NB4 (cell line): ENCODE results near the gene TGFA.

Experiments
- DNase-seq: peaks from one replicate; pipeline ENCODE4 v3.0.0; 2010; ENCODE audit warnings: low read depth
- H3K4me3 ChIP-seq: one replicate; pipeline ENCODE4 v1.5.1; 2011; ENCODE audit warnings: mild to moderate bottlenecking, low read depth, low read length, moderate library complexity
- CTCF ChIP-seq: IDR thresholded peaks from one replicate; pipeline ENCODE4 v1.5.1; 2012; ENCODE audit warnings: low read depth, low read length
- MYC ChIP-seq: IDR thresholded peaks from 2 replicates; pipeline ENCODE4 v1.6.1; 2011; ENCODE audit warnings: low read depth, low read length
- POLR2A ChIP-seq: IDR thresholded peaks from 2 replicates; pipeline ENCODE4 v1.6.1; 2011; ENCODE audit warnings: mild to moderate bottlenecking; ENCODE audit not compliant: insufficient read length; ENCODE audit errors: extremely low read depth
- TF ChIP-seq, protein P1 (sequence below): IDR thresholded peaks from 2 replicates; pipeline ENCODE4 v1.6.1; 2011; ENCODE audit warnings: low read depth, low read length

The TGFA gene

GRCh38 chr2:70426341-70426740 is 127.3 kb downstream of the TGFA start:
- no peak for DNase-seq
- TF ChIP-seq, protein P1, sequence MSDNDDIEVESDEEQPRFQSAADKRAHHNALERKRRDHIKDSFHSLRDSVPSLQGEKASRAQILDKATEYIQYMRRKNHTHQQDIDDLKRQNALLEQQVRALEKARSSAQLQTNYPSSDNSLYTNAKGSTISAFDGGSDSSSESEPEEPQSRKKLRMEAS, result no peak
- TF ChIP-seq CTCF (no peak), MYC (no peak), POLR2A (no peak)

GRCh38 chr2:70425682-70426301 is 127.8 kb downstream of the TGFA start:
- DNase-seq, result no peak
- TF ChIP-seq CTCF (no peak), MYC (no peak), POLR2A (no peak)
- TF ChIP-seq, protein P1, result no peak
- no peak overlapping the region for H3K4me3 ChIP-seq

More at GRCh38 chr2:70426341-70426740, 127.3 kb downstream of the TGFA start:
- H3K4me3 ChIP-seq, result no peak overlapping the region

DNA sequence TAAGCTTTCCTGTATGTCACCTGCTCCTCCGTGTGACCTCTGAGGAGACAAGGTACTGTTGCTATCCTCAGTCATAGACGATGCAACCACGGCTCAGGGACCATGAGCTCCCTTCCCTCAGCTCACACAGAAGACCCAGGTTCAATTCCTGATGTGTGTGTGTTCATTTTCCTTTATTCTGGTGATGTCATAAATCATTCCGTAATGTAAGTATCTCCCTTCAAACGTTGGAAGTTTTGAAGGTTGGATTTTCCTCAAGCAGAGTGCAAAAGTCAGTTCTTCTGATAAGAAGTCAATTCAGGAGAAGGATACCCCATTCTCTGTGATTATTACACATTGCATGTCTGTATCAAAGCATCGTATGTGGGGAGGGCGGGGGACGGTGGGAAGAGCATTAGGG is 132.9 kb downstream of the TGFA start:
- no peak for DNase-seq
- TF ChIP-seq MYC (no peak), CTCF (no peak), POLR2A (no peak)
- TF ChIP-seq, protein P1, result no peak
- H3K4me3 ChIP-seq, result no peak overlapping the region

GRCh38 chr2:70420143-70420542 is 133.5 kb downstream of the TGFA start:
- no peak overlapping the region for H3K4me3 ChIP-seq
- no peak for DNase-seq
- TF ChIP-seq CTCF, result no peak
- no peak for TF ChIP-seq MYC
- TF ChIP-seq, protein P1, result no peak
- TF ChIP-seq POLR2A, result no peak

GRCh38 chr2:70418514-70418913 is 135.1 kb downstream of the TGFA start:
- DNase-seq, result peak; percentile 40
- H3K4me3 ChIP-seq, result no peak overlapping the region
- no peak for TF ChIP-seq MYC
- TF ChIP-seq, protein P1, result no peak
- no peak for TF ChIP-seq CTCF
- no peak for TF ChIP-seq POLR2A
